ENCODE measurements around the gene LMO7. TPM values are rescaled to one million over a fixed set of nuclear protein-coding genes. Genes with fewer than 3 reads are reported as not detected.

LMO7 gene
- total RNA-seq, 1 donor from 2014 or later = 6.8 TPM

GRCh38 chr13:75770592-75771011, 134.5 kb downstream of the LMO7 start:
- Histone ChIP-seq H3K4me2 (no peak overlapping the region), H3K27ac (no peak overlapping the region), H3K27me3 (no peaks in the 10 kb centered on the region), H3K4me1 (no peaks in the 10 kb centered on the region), H3K9me3 (ENCODE audit: low read depth) (no peaks in the 10 kb centered on the region), H3K4me3 (no peak overlapping the region), H3F3A (ENCODE audit: low read depth) (no peaks in the 10 kb centered on the region), H3K79me2 (ENCODE audit: low read depth) (no peaks in the 10 kb centered on the region), H3K36me3 (no peaks in the 10 kb centered on the region), H3K9ac (no peak overlapping the region), H2AFZ (replicated peaks) (no peak overlapping the region), H4K20me1 (ENCODE audit: low read depth) (no peaks in the 10 kb centered on the region)
- Mint-ChIP-seq H3K4me3 (no peak overlapping the region), H3K36me3 (no peaks in the 10 kb centered on the region), H3K27me3 (ENCODE audit: insufficient read depth, low read depth) (no peaks in the 10 kb centered on the region), H3K27ac (no peak overlapping the region), H3K4me1 (no peaks in the 10 kb centered on the region), H3K9me3 (no peaks in the 10 kb centered on the region)
- no peak for DNase-seq (ENCODE audit: low spot score)
- TF ChIP-seq CTCF (IDR thresholded peaks at IDR 0.05) = no peak
- no peak for TF ChIP-seq EZH2 (IDR thresholded peaks at IDR 0.05)
- TF ChIP-seq EZH2phosphoT487 (IDR thresholded peaks at IDR 0.05) = no peak

- H3K4me3 ChIP-seq = no peak overlapping the region
- no peaks in the 10 kb centered on the region for H3K4me1 Mint-ChIP-seq
- H3K9me3 ChIP-seq (ENCODE audit: low read depth) = no peaks in the 10 kb centered on the region
- no peaks in the 10 kb centered on the region for H3K36me3 ChIP-seq
- no peaks in the 10 kb centered on the region for H4K20me1 ChIP-seq (ENCODE audit: low read depth)
- no peaks in the 10 kb centered on the region for H3K27me3 Mint-ChIP-seq (ENCODE audit: insufficient read depth, low read depth)
- no peak overlapping the region for H3K27ac ChIP-seq
- no peaks in the 10 kb centered on the region for H3K79me2 ChIP-seq (ENCODE audit: low read depth)
- no peak overlapping the region for H2AFZ ChIP-seq (replicated peaks)
- no peaks in the 10 kb centered on the region for H3K4me1 ChIP-seq
- no peaks in the 10 kb centered on the region for H3F3A ChIP-seq (ENCODE audit: low read depth)
- H3K36me3 Mint-ChIP-seq = no peaks in the 10 kb centered on the region
- no peak for DNase-seq (ENCODE audit: low spot score)
- no peaks in the 10 kb centered on the region for H3K27me3 ChIP-seq
- no peak overlapping the region for H3K9ac ChIP-seq
- no peaks in the 10 kb centered on the region for H3K9me3 Mint-ChIP-seq
- TF ChIP-seq CTCF (IDR thresholded peaks at IDR 0.05) = no peak
- TF ChIP-seq EZH2 (IDR thresholded peaks at IDR 0.05) = no peak
- no peak for TF ChIP-seq EZH2phosphoT487 (IDR thresholded peaks at IDR 0.05)
- H3K4me3 Mint-ChIP-seq = no peak overlapping the region
- H3K27ac Mint-ChIP-seq = no peak overlapping the region
- H3K4me2 ChIP-seq = no peak overlapping the region
Observed at GRCh38 chr13:75771226-75771625, 135.1 kb downstream of the LMO7 start.

- Mint-ChIP-seq H3K36me3 (no peaks in the 10 kb centered on the region), H3K27ac (no peak overlapping the region), H3K4me1 (no peaks in the 10 kb centered on the region), H3K27me3 (ENCODE audit: insufficient read depth, low read depth) (no peaks in the 10 kb centered on the region), H3K4me3 (no peak overlapping the region), H3K9me3 (no peaks in the 10 kb centered on the region)
- no peak for DNase-seq (ENCODE audit: low spot score)
- Histone ChIP-seq H3K4me1 (no peaks in the 10 kb centered on the region), H3K36me3 (no peaks in the 10 kb centered on the region), H3K4me3 (no peak overlapping the region), H3K4me2 (no peak overlapping the region), H2AFZ (replicated peaks) (no peak overlapping the region), H3K27me3 (no peaks in the 10 kb centered on the region), H3F3A (ENCODE audit: low read depth) (no peaks in the 10 kb centered on the region), H4K20me1 (ENCODE audit: low read depth) (no peaks in the 10 kb centered on the region), H3K9ac (no peak overlapping the region), H3K79me2 (ENCODE audit: low read depth) (no peaks in the 10 kb centered on the region), H3K9me3 (ENCODE audit: low read depth) (no peaks in the 10 kb centered on the region), H3K27ac (no peak overlapping the region)
- TF ChIP-seq EZH2phosphoT487 (IDR thresholded peaks at IDR 0.05) = no peak
- TF ChIP-seq CTCF (IDR thresholded peaks at IDR 0.05) = no peak
Observed at GRCh38 chr13:75771818-75772217, 135.7 kb downstream of the LMO7 start.

DNA sequence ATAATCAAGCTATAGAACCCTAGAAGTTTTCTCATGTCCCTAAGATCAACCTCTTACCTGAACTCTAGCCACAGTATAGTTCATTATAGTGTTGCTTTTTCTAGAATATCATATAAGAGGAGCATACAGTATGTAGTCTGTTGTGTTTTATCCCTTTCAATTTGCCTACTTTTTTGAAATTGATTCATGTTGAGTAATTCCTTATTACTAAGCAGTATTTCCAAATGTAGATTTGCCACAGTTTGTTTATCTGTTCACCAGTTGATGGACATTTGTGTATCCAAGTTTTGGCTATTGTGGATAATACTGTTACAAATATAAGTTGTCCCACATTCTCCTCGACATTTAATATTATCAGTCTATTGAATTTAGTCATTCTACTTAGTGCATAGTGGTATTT, 138.0 kb downstream of the LMO7 start:
- H3K79me2 ChIP-seq (ENCODE audit: low read depth) = no peaks in the 10 kb centered on the region
- H3F3A ChIP-seq (ENCODE audit: low read depth) = no peaks in the 10 kb centered on the region
- DNase-seq (ENCODE audit: low spot score) = no peak
- no peak overlapping the region for H3K9ac ChIP-seq
- H3K9me3 ChIP-seq (ENCODE audit: low read depth) = no peaks in the 10 kb centered on the region
- H3K4me1 ChIP-seq = no peaks in the 10 kb centered on the region
- H4K20me1 ChIP-seq (ENCODE audit: low read depth) = no peaks in the 10 kb centered on the region
- H2AFZ ChIP-seq (replicated peaks) = no peak overlapping the region
- H3K36me3 Mint-ChIP-seq = no peaks in the 10 kb centered on the region
- no peaks in the 10 kb centered on the region for H3K27me3 Mint-ChIP-seq (ENCODE audit: insufficient read depth, low read depth)
- H3K27ac Mint-ChIP-seq = no peak overlapping the region
- H3K36me3 ChIP-seq = no peaks in the 10 kb centered on the region
- no peak overlapping the region for H3K4me2 ChIP-seq
- no peaks in the 10 kb centered on the region for H3K27me3 ChIP-seq
- H3K27ac ChIP-seq = no peak overlapping the region
- H3K4me3 ChIP-seq = no peak overlapping the region
- H3K4me1 Mint-ChIP-seq = no peaks in the 10 kb centered on the region
- TF ChIP-seq EZH2 (IDR thresholded peaks at IDR 0.05) = no peak
- TF ChIP-seq CTCF (IDR thresholded peaks at IDR 0.05) = no peak
- TF ChIP-seq EZH2phosphoT487 (IDR thresholded peaks at IDR 0.05) = no peak
- no peaks in the 10 kb centered on the region for H3K9me3 Mint-ChIP-seq
- no peak overlapping the region for H3K4me3 Mint-ChIP-seq
